Anterior cingulate cortex (tissue), 58 donors: ENCODE results near the gene RBM10.
A peak's percentile ranks its signal among the peaks of the same experiment; 100 is the strongest.
"Not testable (repeated sequence)": the region's sequence is repeated elsewhere in the genome, so short reads cannot be mapped to it uniquely, and the experiment has no call there.

ENCODE experiments used
- DNase-seq, 58 donors: peaks; one replicate each; lab custom pipeline; 2025; lab: John Stamatoyannopoulos, UW

RBM10 gene

DNA sequence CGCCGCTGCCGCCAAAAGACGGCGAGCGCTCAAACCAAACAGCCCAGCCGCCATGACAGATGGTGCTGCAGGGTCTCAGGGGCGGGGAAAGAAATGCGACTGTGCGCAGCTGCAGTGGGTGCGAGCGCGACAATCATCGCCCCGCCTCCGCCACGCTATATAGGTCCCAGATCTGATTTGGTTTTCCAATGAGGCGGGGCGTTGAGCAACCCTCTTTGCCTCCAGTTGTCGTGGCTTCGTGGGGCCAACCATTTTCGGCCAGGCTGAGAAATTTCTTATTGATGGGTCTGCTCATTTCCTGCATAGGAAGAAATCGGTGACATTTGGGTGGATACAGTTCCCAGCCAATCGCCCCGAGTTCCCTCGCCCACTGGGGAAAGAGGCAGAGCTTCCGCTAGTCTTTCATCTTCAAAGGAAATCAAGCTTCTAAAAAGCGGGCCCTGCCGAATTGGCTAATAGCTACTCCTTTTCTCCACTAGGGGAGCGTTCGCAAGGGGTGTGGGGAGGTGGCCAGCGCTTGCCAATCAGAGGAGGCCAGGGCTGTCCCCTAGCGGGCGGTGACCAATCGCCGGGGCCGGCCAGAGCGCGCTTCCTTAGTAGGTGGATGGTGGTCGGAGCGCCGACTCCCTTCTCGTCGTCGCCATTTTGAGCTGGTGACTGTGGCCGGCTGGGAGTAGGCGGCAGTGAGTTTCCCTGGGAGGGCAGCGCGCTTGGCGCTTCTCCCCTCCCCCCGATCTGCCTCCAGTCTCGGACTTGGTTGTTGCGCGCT lies at the start of gene RBM10, which contains the start of gene NDUFB11:
Gene RBM10, plus strand, starts transcription at position 596 of the 769 bp plus-strand sequence. CDS start 2,261 bp downstream, outside the sequence.
Gene NDUFB11, minus strand, starts transcription at position 77 of the 769 bp plus-strand sequence. Its CDS starts 23 bp downstream, at position 54.
- DNase-seq = peak; percentile 14 to 94 (median 86)

- DNase-seq = no peak
Measured at GRCh38 chrX:47097018-47097417, 48.0 kb upstream of the RBM10 start.

GRCh38 chrX:47098338-47099094 lies 46.5 kb upstream of the RBM10 start:
- DNase-seq = no peak

GRCh38 chrX:47101206-47101605 lies 43.8 kb upstream of the RBM10 start:
- DNase-seq = no peak

- DNase-seq = not testable (repeated sequence)
Measured at GRCh38 chrX:47110936-47111615, 33.9 kb upstream of the RBM10 start.

- DNase-seq = peak in 6 of 58 donors; percentile 0 to 27 (median 5)
Measured at GRCh38 chrX:47112316-47112954, 32.6 kb upstream of the RBM10 start.

DNA sequence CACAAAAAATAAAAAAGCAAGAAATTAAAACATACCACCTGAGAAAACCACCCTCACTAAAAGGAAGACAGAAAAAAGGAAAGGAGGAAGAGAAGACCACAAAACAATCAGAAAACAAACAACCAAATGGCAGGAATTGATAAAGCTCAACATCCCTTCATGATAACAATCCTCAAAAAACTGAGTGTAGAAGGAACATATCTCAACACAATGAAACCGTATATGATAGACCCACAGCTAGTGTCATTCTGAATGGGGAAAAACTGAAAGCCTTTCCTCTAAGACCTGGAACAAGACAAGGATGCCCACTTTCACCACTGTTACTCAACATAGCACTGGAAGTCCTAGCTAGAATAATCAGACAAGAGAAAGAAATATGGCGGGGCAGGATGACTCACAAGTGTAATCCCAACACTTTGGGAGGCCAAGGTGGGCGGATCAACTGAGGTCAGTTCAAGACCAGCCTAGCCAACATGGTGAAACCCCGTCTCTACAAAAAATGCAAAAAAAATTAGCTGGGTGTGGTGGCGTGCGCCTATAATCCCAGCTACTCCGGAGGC lies 28.4 kb upstream of the RBM10 start:
- DNase-seq = not testable (repeated sequence)

DNA sequence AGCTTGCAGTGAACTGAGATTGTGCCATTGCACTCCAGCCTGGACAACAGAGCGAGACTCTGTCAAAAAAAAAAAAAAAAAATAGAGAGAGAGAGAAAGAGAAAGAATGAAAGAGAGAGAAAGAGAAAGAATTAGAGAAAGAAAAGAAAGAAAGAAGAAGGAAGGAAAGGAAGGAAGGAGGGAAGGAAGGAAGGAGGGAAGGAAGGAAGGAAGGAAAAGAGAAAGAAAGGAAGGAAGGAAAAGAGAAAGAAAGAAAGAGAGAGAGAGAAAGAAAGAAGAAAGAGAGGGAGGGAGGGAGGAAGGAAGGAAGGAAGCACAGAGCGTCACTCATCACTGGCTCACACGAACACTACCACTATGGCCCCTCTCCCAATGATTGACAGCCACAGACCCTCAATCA lies 20.6 kb upstream of the RBM10 start:
- DNase-seq = not testable (repeated sequence)

DNA sequence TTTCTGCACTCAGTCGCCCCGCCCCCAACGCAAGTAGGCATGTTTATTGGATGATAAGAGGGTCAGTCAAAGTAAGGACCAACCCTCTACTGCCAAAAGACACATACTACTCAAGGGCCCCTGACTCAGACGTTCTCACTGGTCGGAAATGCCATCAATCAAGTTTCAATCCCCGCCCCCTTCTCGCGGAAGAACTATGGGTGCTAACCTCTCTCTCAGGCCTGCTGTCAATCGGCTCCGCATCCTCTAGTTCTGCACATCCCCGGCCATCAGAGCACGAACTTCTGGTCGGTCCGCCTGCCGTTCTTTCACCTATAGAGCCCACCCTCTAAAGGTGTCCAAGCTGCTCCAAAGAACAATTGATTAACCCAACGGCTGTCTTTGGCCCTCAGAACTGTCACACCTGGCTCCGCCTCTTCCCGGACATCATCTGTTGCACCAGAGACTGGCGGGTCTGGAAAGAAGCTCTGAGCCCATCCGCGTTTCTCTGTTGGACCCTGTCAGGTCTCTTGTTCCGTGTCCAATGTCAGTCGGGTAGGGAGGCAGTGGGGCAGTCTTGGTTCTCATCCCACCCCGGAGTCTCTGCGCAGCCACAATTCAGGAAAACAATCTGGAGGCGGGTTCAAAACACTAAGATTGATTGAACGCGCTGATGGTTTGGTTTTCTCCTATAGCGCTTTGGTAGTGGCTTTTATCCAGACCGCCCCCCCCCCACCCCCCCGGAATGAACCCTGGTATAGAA lies 15.7 kb upstream of the RBM10 start:
- peak; percentile 29 to 94 (median 82) for DNase-seq

GRCh38 chrX:47129899-47130358 lies 15.1 kb upstream of the RBM10 start:
- no peak for DNase-seq

GRCh38 chrX:47133493-47133892 lies 11.5 kb upstream of the RBM10 start:
- DNase-seq = no peak

- DNase-seq = not testable (repeated sequence)
Measured at GRCh38 chrX:47135650-47136049, 9.4 kb upstream of the RBM10 start.

- DNase-seq = no peak
Measured at GRCh38 chrX:47138171-47138570, 6.8 kb upstream of the RBM10 start.

GRCh38 chrX:47143894-47144625 lies 961 bp upstream of the RBM10 start:
- DNase-seq = peak in 38 of 58 donors; percentile 14 to 84 (median 60)

DNA sequence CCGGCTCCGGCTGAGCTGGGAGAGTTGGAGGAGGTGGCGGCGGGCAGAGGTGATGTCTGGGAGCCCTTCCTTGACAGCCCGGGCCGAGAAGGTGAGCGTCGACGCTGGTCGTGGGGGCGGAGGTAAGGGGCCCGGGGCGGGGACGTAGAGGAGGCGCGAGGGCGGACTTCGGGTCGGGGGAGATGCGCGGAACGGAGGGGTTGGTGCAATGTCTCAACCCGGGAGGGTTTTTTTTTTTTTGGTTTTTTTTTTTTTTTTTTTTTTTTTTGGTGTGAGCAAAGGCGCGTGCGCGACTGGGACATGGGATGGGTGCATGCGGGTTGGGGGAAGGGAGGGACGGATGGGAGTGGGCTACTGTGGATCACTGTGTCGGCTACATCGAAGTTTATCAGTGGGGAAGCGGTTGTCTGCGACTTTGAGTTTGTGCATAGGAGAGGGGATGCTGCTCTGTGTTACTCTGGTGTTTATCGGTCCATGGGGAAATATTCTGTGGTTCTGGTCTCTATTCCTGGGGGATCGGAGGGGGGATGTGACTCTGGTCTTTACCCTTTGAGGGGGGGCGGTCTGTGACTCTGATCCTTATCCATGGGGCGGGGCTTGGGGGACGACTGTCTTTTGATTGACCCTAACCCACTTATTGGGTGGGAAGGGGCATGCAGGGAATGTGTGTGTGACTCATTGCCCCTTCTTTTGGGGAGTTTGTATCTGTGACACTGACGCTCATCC lies 537 bp downstream of the RBM10 start:
- peak in 2 of 58 donors; percentile 24 to 25 for DNase-seq

DNA sequence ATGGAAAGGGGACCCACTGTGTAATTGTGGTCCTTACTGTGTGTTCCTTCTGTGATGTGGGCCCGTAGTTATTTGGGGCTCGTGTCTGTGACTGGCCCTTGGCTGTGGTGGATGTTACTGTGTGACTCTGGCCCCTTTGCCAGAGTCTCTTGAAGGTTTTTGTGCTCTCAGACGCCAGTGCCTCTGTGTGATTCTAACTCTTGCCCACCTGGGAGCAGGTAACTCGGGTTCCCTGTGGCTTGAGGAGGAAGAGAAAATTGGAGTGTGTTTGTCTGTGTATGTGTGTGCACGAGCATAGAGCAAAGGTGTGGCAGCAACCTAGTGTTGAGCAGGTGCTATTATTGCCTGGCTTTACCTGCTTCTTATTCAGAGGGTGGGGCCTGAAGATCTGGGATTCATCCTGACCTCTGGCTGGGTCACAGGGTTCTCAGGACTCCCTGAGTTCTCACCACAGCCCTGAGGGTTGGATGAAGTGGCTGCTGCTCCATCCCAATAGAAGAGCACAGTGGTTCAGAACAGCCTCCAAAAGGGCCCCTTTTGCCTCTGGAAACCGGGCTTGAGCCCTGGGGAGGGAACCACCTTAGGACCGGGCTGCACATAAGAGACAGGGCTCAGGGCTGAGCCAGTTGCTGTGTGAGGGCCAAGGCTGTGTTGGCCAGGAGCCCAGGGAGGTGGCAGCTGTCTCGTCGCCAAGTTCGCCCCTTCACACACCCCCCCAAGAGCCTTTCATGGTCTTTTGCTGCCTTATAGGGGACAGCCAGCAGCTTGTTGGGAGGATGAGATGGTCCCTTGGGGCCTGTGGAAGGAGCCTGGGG lies 1.3 kb downstream of the RBM10 start:
- peak in 3 of 58 donors; percentile 0 to 40 (median 8) for DNase-seq
